Psoas muscle (tissue), 8 donors: ENCODE results near the gene INSRR. TPM values are rescaled to one million over a fixed set of nuclear protein-coding genes. Genes with fewer than 3 reads are reported as not detected.

ENCODE experiments used
- ATAC-seq, 4 donors: fragments of 200-7000 bp; cut with Tn5 transposase; one replicate each; pipeline ENCODE4 v1.9.1; 2020; ENCODE audit warnings: moderate library complexity in 3 of 4, mild to moderate bottlenecking in 2 of 4
- DNase-seq, 2 donors: peaks; one replicate each; pipeline ENCODE4 v3.0.0-alpha.2; 2020
- H3K27ac ChIP-seq: fragments of 200-600 bp; one replicate; pipeline ENCODE4 v1.8.0; 2022
- H3K27me3 ChIP-seq, 3 donors: fragments of 200-600 bp in 1 of 3; one replicate each; pipeline versions ENCODE4 v1.6.1 to v1.8.0; 2013 to 2022; ENCODE audit warnings: low read length in 2 of 3, mild to moderate bottlenecking in 2 of 3, moderate library complexity in 1 of 3; ENCODE audit not compliant: insufficient read depth in 3 of 3
- H3K36me3 ChIP-seq, 2 donors: fragments of 200-600 bp in 1 of 2; one replicate each; pipeline versions ENCODE4 v1.6.1 to v1.8.0; 2013 to 2022; ENCODE audit warnings: low read depth in 1 of 2, mild to moderate bottlenecking in 1 of 2, moderate library complexity in 1 of 2; ENCODE audit not compliant: insufficient read depth in 1 of 2
- H3K4me1 ChIP-seq: fragments of 200-600 bp; one replicate; pipeline ENCODE4 v1.8.0; 2022
- H3K4me3 ChIP-seq: fragments of 200-600 bp; one replicate; pipeline ENCODE4 v1.8.0; 2022; ENCODE audit warnings: mild to moderate bottlenecking
- H3K9me3 ChIP-seq: fragments of 200-600 bp; one replicate; pipeline ENCODE4 v1.8.0; 2022
- WGBS, 3 donors: extraction: QIAGEN DNeasy Blood & Tissue Kit; methylation state at CpG; one replicate each; pipeline versions ENCODE4 v1.1.6 to v1.1.7; 2013; 5-methylcytosine and 5-hydroxymethylcytosine counted together
- intact Hi-C, 2 donors: fragments of 100-400 bp; cut with DNase I; formaldehyde crosslinking; loops; one replicate each; pipeline versions ENCODE4 v1.11.0 to v1.14.2; 2022
- polyA plus RNA-seq, 3 donors: library from polyadenylated mRNA; stranded (reverse); fragments of 200-250 nt; gene quantifications; one replicate each; pipeline ENCODE4 v1.2.3, GENCODE V29; 2013
- total RNA-seq, 4 donors: library from RNA; stranded (reverse); fragmentation: NEBNext Ultra II Directional in 2 of 4; extraction: Animal tissue kit (Norgen Biotek cat#: 25700) in 2 of 4; gene quantifications; one replicate each; pipeline versions ENCODE4 v1.2.1 to v1.2.4, GENCODE V29; 2021 to 2023
- TF ChIP-seq, protein P1 (sequence below): fragments of 200-600 bp; IDR thresholded peaks from one replicate; pipeline ENCODE4 v1.8.0; 2022; ENCODE audit warnings: antibody characterized with exemption
- donor health status: healthy with polysubstance abuse.
- donor health status: DM: no; HTN: no; CAD: no; lungs with moderate emphysema.
- donor health status: Bipolar disorder and iron deficiency.
- donor health status: healthy.
- donor health status: DM: yes; HTN: yes; CAD: no.
- donor health status: DM: no; HTN: no; CAD: no.
- donor health status: DM: no; HTN: no; CAD: no.
- donor health status: DM: yes; HTN: yes; CAD: no.

The INSRR gene
- total and polyA plus RNA-seq, 7 donors: under 0.01 to 0.07 TPM; not detected in 5

DNA sequence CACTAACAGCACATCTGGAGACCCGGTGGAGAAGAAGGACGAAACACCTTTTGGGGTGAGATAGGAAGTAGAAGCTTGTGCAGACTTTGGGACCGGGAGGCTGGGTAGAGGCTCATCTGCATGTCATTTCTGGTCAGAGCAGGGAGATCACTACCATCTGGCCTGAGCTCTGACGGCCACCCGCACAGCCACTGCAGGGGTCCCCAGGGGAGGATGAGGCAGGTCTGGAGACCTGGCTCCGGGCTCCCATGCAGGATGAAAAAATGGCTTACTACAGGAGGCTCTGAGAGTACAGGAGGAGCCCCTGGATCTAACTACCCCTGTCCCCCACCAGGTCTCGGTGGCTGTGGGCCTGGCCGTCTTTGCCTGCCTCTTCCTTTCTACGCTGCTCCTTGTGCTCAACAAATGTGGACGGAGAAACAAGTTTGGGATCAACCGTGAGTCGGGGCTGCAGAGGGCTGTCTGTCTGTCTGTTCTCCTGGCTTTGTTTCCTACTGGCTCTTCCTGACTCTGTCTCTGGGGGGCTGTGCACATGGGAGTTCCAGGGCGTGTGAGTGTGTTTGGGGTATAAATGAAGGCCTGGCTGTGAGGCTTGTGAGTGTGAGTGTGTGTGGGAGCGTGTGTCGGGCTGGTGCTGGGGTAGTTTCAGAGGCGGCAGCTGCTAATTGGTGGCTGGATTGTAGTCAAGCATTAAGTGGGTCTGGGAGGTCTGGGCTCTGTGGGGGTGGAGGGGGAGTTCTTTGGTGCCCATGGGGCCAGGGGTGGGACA lies 15.8 kb upstream of the INSRR start:
- DNase-seq: peak in 1 of 2 donors; percentile 20
- Histone ChIP-seq H3K27me3 (no peaks in the 10 kb centered on the region), H3K4me3 (no peak overlapping the region), H3K36me3 (no peaks in the 10 kb centered on the region), H3K4me1 (no peaks in the 10 kb centered on the region), H3K9me3 (no peaks in the 10 kb centered on the region), H3K27ac (no peak overlapping the region)
- TF ChIP-seq, protein P1, sequence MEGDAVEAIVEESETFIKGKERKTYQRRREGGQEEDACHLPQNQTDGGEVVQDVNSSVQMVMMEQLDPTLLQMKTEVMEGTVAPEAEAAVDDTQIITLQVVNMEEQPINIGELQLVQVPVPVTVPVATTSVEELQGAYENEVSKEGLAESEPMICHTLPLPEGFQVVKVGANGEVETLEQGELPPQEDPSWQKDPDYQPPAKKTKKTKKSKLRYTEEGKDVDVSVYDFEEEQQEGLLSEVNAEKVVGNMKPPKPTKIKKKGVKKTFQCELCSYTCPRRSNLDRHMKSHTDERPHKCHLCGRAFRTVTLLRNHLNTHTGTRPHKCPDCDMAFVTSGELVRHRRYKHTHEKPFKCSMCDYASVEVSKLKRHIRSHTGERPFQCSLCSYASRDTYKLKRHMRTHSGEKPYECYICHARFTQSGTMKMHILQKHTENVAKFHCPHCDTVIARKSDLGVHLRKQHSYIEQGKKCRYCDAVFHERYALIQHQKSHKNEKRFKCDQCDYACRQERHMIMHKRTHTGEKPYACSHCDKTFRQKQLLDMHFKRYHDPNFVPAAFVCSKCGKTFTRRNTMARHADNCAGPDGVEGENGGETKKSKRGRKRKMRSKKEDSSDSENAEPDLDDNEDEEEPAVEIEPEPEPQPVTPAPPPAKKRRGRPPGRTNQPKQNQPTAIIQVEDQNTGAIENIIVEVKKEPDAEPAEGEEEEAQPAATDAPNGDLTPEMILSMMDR: no peak
- 72 to 77% (median 77%) methylated on average over 16 of the region's 16 CpGs for WGBS, 3 donors
- no peak for ATAC-seq
- intact Hi-C loops: no loop called here

DNA sequence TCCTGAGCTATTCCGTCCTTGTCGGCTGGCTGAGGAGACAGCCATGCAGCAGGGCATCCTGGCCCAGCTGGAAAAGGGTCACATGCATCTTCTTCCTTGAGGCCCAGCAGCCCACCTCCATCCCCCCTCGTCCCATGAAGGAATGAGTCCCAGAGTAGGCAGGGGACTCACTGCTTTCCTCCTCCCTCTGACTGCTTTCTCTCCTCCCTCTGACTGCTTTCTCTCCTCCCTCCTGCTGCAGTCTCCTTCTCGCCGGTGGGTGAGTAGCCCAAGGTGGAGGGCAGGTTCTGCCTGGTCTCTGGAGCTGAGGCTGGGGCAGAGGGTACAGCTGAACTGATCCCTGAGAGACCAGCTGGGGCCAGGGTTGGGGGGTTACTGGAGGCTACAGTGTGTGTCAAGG lies 15.2 kb upstream of the INSRR start:
- H3K27me3 ChIP-seq: no peaks in the 10 kb centered on the region

GRCh38 chr1:156873659-156874058 lies 14.7 kb upstream of the INSRR start:
- Histone ChIP-seq H3K27ac (no peak overlapping the region), H3K36me3 (no peaks in the 10 kb centered on the region), H3K4me1 (no peaks in the 10 kb centered on the region), H3K9me3 (no peaks in the 10 kb centered on the region), H3K27me3 (no peaks in the 10 kb centered on the region), H3K4me3 (no peak overlapping the region)
- 75 to 84% (median 78%) methylated on average over 18 of the region's 18 CpGs for WGBS, 3 donors
- intact Hi-C loops: no loop called here
- TF ChIP-seq, protein P1: no peak
- peak in 1 of 2 donors; percentile 30 for DNase-seq
- no peak for ATAC-seq

More for the DNA sequence above, 15.2 kb upstream of the INSRR start:
- intact Hi-C loops: no loop called here
- DNase-seq (peak in 1 of 2 donors; percentile 24), ATAC-seq (no peak)
- WGBS, 3 donors: 83 to 91% (median 85%) methylated on average over 4 to 5 of the region's 5 CpGs
- H3K36me3 ChIP-seq: no peaks in the 10 kb centered on the region
- H3K9me3 ChIP-seq: no peaks in the 10 kb centered on the region
- H3K4me3 ChIP-seq: no peak overlapping the region
- H3K4me1 ChIP-seq: no peaks in the 10 kb centered on the region
- H3K27ac ChIP-seq: no peak overlapping the region
- TF ChIP-seq, protein P1: no peak

DNA sequence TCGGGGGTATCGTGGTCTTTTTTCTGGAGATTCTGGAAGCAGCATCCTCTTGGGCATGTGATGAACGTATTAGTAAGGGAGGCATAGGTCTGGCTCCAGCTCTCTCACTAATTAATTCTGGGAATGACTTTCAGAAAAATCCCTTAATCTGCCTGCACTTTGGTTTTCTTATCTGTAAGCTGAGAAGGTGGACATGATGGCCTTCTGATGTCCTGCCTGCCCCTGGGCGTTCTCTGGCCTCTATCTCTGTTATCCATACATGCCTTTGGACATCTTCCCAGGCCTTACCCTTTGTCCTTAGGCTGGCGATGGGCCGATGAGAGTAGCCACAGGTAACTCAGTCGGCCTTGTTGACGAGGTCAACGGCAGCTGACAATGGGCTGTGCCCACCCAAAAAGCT lies 10.5 kb upstream of the INSRR start:
- no peaks in the 10 kb centered on the region for H3K4me1 ChIP-seq
- ATAC-seq (no peak), DNase-seq (no peak)
- no peak overlapping the region for H3K4me3 ChIP-seq
- no peaks in the 10 kb centered on the region for H3K9me3 ChIP-seq
- WGBS, 3 donors: 91 to 94% (median 92%) methylated on average over 9 of the region's 9 CpGs
- no peak overlapping the region for H3K27ac ChIP-seq
- H3K36me3 ChIP-seq: no peaks in the 10 kb centered on the region
- peaks cover 0 to 2% (median 0%) of the 10 kb centered on the region in 3 donors for H3K27me3 ChIP-seq
- TF ChIP-seq, protein P1: no peak
- intact Hi-C loops: no loop called here
